Ovary (tissue), 10 donors: Measurements from ENCODE around the gene MCOLN2. TPM values are rescaled to one million over a fixed set of nuclear protein-coding genes. Genes with fewer than 3 reads are reported as not detected.

Experiments used
- DNase-seq, 5 donors: peaks; one replicate each; pipeline ENCODE4 v3.0.0-alpha.2; 2019 to 2020
- H3K27ac ChIP-seq, 2 donors: fragments of 200-600 bp; one replicate each; pipeline versions ENCODE4 v1.5.1 to v1.8.0; 2019 to 2022
- H3K27me3 ChIP-seq: fragments of 200-600 bp; one replicate; pipeline ENCODE4 v1.8.0; 2022
- H3K36me3 ChIP-seq: fragments of 200-600 bp; sonication (generic); one replicate; pipeline ENCODE4 v1.5.1; 2019
- H3K4me1 ChIP-seq: one replicate; pipeline ENCODE4 v1.8.1; 2013; ENCODE audit warnings: mild to moderate bottlenecking, moderate library complexity; ENCODE audit not compliant: insufficient read depth
- H3K4me3 ChIP-seq: fragments of 200-600 bp; sonication (generic); one replicate; pipeline ENCODE4 v1.5.1; 2017
- H3K9me3 ChIP-seq, 2 donors: fragments of 200-600 bp in 1 of 2; sonication (generic) in 1 of 2; one replicate each; pipeline versions ENCODE4 v1.5.1 to v1.8.1; 2013 to 2019; ENCODE audit warnings: mild to moderate bottlenecking in 1 of 2, moderate library complexity in 1 of 2
- CTCF ChIP-seq, 3 donors: fragments of 450-650 bp in 2 of 3; fragments of 200-600 bp in 1 of 3; IDR thresholded peaks; one replicate each; pipeline versions ENCODE4 v1.5.1 to v1.8.0; 2016 to 2022; ENCODE audit warnings: antibody characterized with exemption in 3 of 3, mild to moderate bottlenecking in 1 of 3
- EP300 ChIP-seq: sonication (generic); formaldehyde crosslinking; IDR thresholded peaks from one replicate; pipeline ENCODE4 v1.6.1; 2017; ENCODE audit warnings: antibody characterized with exemption
- POLR2A ChIP-seq: fragments of 450-650 bp; IDR thresholded peaks from one replicate; pipeline ENCODE4 v1.6.1; 2017; ENCODE audit warnings: antibody characterized with exemption, mild to moderate bottlenecking, moderate library complexity
- WGBS, 3 donors: extraction: QIAGEN DNeasy Blood & Tissue Kit in 1 of 3; methylation state at CpG; one replicate each; pipeline versions ENCODE4 v1.1.5 to v1.1.7; 2013 to 2017; 5-methylcytosine and 5-hydroxymethylcytosine counted together
- intact Hi-C, 4 donors: fragments of 100-400 bp; cut with DNase I; formaldehyde crosslinking; loops; one replicate each; pipeline versions ENCODE4 v1.11.0 to v1.15.1; 2022 to 2023
- long read RNA-seq, 3 donors: library from polyadenylated mRNA in 2 of 3; unstranded in 2 of 3; transcript quantifications; one replicate each; pipeline ENCODE4 v2.0.0 and lab custom pipeline, GENCODE V29; 2021 to 2026
- polyA plus RNA-seq, 2 donors: library from polyadenylated mRNA; stranded (reverse); fragments of 200-250 nt in 1 of 2; fragments of 350-450 nt in 1 of 2; fragmentation: Illumina TruSeq in 1 of 2; extraction: RNeasy Lipid Tissue Mini Kit (QIAGEN cat#74804) in 1 of 2; gene quantifications; one replicate each; pipeline ENCODE4 v1.2.3, GENCODE V29; 2013 to 2014
- total RNA-seq, 7 donors: library from RNA; depleted of rRNA in 2 of 7; stranded (reverse); fragments of >200 nt in 2 of 7; fragmentation: NEBNext Ultra II Directional in 3 of 7; extraction: Animal tissue kit (Norgen Biotek cat#: 25700) in 3 of 7; gene quantifications; one replicate each; pipeline versions ENCODE4 v1.1.0 to v1.2.4, GENCODE V29; 2016 to 2023
- donor health status: DM: no; HTN: no; CAD: no; lungs with moderate emphysema.
- donor health status: DM: no; HTN: no; CAD: no.
- donor health status: Bipolar disorder and iron deficiency.
- donor health status: DM: yes; HTN: yes; CAD: no.
- donor health status: DM: no; HTN: no; CAD: no.
- donor health status: DM: yes; HTN: yes; CAD: no.

The MCOLN2 gene
- total RNA-seq (1 to 10 TPM in 3 of 7 donors, under 1 TPM in 4; 0.15 to 3.3 (median 0.60) TPM), polyA plus RNA-seq (1 to 10 TPM in 1 of 2 donors, under 1 TPM in 1; 0.21 to 1.5 TPM)
- long read RNA-seq, donor 1, partial matches to known transcripts, result 1 of 2 reads
- long read RNA-seq, donor 1, other reads (novel, unspliced or antisense), result 1 of 2 reads
- long read RNA-seq, donor 2, result 0 reads
- long read RNA-seq, donor 3, partial matches to known transcripts, result 0 of 4 reads
- long read RNA-seq, donor 3, other reads (novel, unspliced or antisense), result 2 of 4 reads

- Histone ChIP-seq H3K36me3 (no peaks in the 10 kb centered on the region), H3K27me3 (no peaks in the 10 kb centered on the region), H3K27ac (no peak within 1 kb of the TSS), H3K4me1 (peaks cover 7% of the 10 kb centered on the region), H3K4me3 (peak within 1 kb of the TSS; percentile 48), H3K9me3 (no peaks in the 10 kb centered on the region)
- intact Hi-C loops, result no loop called here
- DNase-seq, result peak in 3 of 5 donors; percentile 10 to 40 (median 10)
- TF ChIP-seq CTCF (IDR thresholded peaks at IDR 0.05) (no peak), POLR2A (no peak), EP300 (no peak)
- WGBS, 3 donors, result 0 to 1% (median 0%) methylated on average over 24 to 87 of the region's 87 CpGs
Measured at GRCh38 chr1:84996846-84997666, at the start of gene MCOLN2. TSS of gene MCOLN2 (minus strand) at chr1:84997113. CDS start at chr1:84996872, 241 bp downstream.

- Histone ChIP-seq H3K27me3 (no peaks in the 10 kb centered on the region), H3K27ac (no peak overlapping the region), H3K36me3 (no peaks in the 10 kb centered on the region), H3K4me3 (no peak overlapping the region), H3K4me1 (peaks cover 2% of the 10 kb centered on the region), H3K9me3 (no peaks in the 10 kb centered on the region)
- intact Hi-C loops, result no loop called here
- no peak for DNase-seq
- no peak for TF ChIP-seq EP300
- no peak for TF ChIP-seq POLR2A
- TF ChIP-seq CTCF (IDR thresholded peaks at IDR 0.05), result no peak
Measured at GRCh38 chr1:85042413-85042812, 45.5 kb upstream of the MCOLN2 start.

DNA sequence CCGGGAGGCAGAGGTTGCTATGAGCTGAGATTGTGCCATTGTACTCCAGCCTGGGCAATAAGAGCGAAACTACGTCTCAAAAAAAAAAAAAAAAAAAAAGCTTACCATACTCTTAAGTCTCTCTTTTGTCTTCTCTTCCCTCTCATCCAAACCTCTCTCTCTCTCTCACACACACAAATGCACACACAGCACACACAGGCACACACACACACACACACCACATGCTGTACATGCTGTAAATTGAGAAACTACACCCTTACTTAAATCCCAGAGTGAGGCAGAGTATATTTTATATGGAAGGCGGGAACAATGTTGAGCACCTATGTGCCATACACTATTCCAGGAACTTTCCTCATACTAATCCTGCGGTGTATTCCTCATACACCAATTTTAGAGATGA lies 44.9 kb upstream of the MCOLN2 start:
- TF ChIP-seq CTCF (IDR thresholded peaks at IDR 0.05) (no peak), EP300 (no peak), POLR2A (no peak)
- no peak overlapping the region for H3K27ac ChIP-seq
- no peaks in the 10 kb centered on the region for H3K36me3 ChIP-seq
- H3K4me3 ChIP-seq, result no peak overlapping the region
- no peaks in the 10 kb centered on the region for H3K9me3 ChIP-seq
- intact Hi-C loops, result no loop called here
- H3K4me1 ChIP-seq, result no peaks in the 10 kb centered on the region
- DNase-seq, result no peak
- 92 to 95% (median 92%) methylated on average over 5 of the region's 5 CpGs for WGBS, 3 donors
- H3K27me3 ChIP-seq, result no peaks in the 10 kb centered on the region

- H3K4me1 ChIP-seq, result no peaks in the 10 kb centered on the region
- no peaks in the 10 kb centered on the region for H3K9me3 ChIP-seq
- intact Hi-C loops, result no loop called here
- no peaks in the 10 kb centered on the region for H3K36me3 ChIP-seq
- no peaks in the 10 kb centered on the region for H3K27me3 ChIP-seq
- DNase-seq, result no peak
- H3K27ac ChIP-seq, result no peak overlapping the region
- TF ChIP-seq CTCF (IDR thresholded peaks at IDR 0.05) (no peak), POLR2A (no peak), EP300 (no peak)
- H3K4me3 ChIP-seq, result no peak overlapping the region
- WGBS, 3 donors, result 46 to 55% (median 49%) methylated on average over 2 of the region's 2 CpGs
Measured at GRCh38 chr1:85033221-85033620, 36.3 kb upstream of the MCOLN2 start.
